NCI-H146 treated with DMSO at 0.1 percent for 48 hours (cell line): Measurements from ENCODE around the gene COL23A1.
"Not testable (repeated sequence)": the region's sequence is repeated elsewhere in the genome, so short reads cannot be mapped to it uniquely, and the experiment has no call there.

Experiments used
- DNase-seq: peaks from one replicate; lab custom pipeline; 2025; ENCODE audit not compliant: unreplicated experiment; lab: John Stamatoyannopoulos, UW

The COL23A1 gene

DNA sequence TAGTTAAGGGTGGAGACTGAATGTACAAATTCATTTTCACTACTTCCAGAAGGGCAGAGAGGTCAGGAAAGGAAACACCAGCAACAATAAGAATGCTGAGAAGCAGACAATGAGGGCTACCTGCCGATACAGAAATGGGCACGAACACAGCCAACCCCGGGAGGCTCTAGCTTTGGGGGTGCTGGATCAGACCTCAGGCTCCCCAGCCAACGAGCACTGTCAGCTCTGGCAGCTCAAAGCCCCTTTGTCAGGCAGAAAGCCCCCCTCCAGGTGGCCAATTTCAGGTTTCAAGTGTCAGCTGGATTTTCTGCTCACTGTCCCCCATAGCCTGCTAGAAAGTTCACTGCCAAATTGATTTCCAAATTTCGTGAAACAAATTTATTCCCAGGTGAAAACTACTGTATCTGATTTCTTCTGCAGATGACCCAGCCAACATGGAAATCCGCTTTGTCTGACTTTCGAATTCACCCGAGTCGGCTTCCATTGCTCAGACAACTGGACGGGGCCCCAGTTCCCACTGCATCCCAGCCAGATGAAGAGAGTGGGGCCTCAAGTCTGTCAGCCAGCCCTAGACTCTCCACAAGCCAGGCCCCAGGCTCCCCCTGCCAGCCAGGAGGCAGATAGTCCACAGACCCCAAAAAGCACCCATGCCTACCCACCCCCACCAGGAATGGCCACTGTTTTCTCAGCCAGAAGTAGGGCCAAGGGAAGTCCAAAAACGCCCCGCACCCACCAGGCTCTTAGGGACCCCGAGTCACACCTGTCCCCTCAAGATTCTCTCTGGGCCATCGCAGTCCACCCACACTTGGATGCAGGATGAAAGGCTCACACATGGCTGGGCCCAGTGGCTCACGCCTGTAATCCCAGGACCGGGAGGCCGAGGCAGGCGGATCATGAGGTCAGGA is 261.1 kb downstream of the COL23A1 start:
- no peak for DNase-seq

DNA sequence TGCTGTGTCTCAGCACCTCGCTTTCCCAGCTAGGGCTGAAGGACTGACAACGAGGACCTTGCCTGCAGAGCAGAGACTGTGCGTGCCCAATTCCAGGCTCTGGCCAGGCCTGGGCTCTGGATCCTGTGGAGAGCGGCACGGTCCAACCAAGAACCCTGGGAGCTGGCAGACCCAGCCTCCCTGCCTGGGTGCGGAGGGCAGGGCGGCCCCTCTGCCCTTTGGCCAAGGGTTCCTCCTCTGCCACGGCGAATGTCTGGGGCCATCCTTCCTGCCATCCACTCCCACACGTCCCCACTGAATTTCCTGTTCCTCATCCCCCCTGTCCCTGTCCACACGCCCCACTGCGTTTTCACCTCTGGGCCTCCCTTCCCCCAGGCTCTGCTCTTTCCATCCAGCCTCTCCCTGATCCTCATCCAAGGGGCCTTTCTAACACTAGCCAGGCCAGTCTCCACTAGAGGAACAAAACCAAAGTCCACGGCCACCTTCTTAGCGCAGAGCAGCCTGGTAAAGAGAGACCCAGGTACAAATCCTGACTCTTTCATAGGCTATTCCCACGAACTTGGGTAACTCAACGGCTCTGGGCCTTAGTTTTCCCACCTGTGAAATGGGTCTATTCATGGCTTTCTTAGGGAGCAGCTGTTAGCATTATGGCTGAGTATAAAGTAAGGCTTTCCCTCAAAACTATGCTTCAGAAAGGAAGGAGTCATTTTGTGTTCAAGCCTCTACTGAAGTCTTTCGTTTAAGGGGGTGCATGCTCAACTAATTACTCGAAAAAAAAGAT is 262.1 kb downstream of the COL23A1 start:
- no peak for DNase-seq

DNA sequence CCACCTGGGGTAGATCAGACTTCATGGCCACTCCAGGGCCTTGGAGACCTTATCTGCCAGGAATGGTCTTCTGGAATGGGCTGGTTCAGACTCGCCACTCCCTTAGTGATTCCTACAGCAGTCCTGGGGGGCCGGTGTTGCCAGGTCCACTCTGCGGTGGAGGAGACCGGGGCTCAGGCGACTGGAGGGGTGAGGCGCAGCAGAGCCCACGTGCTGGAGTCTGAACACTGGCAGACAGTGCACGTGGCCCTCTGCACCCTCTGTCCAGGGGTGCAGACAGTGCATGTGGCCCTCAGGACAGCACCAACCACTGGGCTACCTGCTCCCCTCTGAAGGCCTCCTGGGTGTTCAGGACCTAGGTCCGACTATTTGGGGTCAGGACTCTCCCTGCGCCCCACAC is 262.7 kb downstream of the COL23A1 start:
- no peak for DNase-seq

DNA sequence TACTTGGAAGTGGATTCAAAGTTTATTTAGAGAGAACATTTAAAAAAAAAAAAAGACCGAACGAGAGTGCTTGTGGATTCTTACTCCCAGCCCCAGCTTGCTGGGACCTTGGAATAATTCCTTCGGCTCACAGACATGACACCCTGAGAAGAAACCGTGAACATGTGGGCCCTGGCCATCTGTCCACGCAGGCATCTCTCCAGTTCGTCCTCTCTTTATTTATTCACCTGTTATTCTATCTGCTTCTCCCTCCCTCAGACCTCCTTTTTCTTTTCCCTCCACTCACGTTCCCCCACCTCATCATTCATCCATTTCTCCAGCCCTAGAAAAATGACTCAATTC is 263.8 kb downstream of the COL23A1 start:
- DNase-seq: no peak

DNA sequence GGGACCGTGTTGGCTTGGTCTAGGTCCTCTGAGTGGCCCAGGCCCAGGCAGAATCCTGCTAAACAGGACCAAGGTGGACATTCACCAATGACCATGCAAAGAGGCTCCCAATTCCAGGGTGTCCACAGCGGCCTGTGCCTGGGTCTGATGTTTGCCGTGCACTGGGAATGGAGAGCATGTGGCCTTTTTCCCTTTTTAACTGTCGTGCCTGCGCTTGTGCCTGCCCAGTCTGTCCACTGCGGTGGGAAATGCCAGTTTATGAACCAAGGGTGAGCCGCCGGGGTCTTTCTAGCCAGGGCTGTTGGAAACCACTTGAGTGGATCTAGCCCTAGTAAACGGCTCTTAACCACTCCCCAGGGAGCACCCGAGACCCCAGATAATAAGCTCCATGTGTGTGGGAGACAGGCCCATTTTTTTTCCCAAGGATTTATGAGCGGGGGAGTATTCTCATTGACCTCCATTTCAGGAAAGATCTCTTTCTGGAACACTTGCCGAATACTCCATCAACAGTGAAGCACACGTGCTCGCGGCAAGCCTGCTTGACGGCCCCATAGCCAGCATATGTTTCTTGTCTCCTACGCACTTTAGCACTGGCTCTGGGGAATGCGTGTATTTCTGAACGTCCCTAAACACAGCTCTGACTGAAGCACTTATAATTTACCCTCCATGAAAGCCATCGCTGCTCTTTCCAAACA is 264.4 kb downstream of the COL23A1 start:
- DNase-seq: no peak

DNA sequence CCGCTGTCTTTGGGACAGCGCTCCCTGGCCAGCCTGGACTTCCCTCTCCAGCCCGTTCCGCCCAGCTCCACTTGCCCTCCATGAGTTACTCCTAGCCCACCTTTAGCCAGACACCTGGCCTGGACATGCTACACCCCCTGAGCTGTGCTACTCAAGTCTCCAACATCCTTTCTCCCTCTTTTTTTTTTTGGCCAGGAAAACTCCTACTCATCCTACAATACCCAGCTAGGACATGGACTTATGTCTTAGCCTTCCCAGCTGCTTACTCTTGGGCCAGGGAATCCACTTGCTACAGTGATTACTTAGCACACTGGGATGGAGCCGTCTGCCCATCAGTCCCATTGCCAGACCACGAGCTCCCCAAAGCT is 264.9 kb downstream of the COL23A1 start:
- no peak for DNase-seq

DNA sequence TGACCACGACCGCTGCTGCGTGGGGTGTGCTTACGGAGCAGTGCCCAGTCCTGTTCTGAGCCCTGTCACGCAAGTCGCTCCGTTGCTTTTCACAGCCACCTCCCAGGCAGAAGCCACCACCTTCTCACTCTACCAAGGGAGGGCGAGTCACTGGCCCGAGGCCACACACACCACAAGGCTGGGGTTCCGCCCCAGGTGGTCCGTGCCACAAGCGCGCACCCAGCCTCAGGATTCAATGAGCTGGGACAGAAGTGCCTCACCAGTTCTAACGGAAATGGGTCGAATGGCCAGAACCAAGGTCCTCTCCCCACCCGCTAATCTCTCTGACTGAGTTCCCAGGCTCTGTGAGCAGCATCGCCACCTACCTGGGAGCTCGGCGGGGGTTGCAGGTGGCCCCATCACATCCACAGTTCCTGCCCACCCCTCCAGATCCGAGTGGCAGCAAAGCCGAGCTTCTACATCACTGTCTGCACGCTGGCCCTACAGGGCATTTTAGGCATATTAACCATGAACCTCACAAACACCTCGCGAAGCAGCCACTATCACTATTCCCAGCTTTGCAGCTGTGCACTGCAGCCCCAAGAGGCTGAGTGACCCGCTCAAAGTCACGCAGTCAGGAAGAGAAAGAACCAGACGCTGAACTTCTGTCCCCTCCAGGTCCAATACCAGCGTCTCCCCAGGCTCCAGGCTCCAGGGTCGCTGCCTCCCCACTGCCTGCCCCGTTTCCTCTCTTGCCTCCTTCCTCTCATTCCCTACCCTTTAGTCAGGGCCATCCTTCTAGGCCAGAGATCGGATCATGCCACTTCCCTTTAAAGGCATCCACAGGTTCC is 265.5 kb downstream of the COL23A1 start:
- no peak for DNase-seq

DNA sequence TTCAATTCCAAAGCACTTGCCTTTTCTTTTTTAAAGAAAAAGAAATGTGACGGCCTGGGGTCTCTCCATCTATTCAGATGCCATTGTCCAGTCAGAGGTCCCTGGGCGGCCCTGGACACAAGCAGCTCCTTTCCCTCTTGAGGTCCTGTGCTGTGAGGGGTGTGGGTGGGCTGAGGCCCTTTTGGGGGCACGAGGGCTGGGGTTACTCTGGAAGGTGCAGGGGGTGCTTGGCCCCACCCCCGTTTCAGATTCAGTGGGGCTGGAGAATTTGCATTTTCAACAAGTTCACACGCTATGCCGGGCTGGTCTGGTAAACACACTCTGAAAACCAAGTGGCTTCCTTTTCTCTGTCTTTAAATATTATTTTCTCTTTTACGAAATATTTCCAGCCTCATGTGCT is 266.2 kb downstream of the COL23A1 start:
- no peak for DNase-seq

DNA sequence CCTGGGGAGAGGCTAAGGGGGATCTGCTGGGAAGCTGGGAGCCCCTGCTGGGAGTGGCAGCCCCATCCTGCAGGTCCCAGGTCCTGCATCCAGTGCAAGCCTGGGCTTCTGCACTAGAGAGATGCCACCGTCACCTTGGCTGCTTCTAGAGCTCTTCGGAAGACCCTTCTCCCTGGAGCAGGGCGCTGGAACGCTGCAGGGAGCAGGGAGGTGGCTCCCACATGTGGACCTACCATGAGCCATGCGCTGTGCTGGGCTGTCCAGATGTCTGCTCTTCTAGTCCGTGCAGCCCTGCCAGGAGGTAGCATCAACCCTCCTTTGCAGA is 266.7 kb downstream of the COL23A1 start:
- DNase-seq: no peak

DNA sequence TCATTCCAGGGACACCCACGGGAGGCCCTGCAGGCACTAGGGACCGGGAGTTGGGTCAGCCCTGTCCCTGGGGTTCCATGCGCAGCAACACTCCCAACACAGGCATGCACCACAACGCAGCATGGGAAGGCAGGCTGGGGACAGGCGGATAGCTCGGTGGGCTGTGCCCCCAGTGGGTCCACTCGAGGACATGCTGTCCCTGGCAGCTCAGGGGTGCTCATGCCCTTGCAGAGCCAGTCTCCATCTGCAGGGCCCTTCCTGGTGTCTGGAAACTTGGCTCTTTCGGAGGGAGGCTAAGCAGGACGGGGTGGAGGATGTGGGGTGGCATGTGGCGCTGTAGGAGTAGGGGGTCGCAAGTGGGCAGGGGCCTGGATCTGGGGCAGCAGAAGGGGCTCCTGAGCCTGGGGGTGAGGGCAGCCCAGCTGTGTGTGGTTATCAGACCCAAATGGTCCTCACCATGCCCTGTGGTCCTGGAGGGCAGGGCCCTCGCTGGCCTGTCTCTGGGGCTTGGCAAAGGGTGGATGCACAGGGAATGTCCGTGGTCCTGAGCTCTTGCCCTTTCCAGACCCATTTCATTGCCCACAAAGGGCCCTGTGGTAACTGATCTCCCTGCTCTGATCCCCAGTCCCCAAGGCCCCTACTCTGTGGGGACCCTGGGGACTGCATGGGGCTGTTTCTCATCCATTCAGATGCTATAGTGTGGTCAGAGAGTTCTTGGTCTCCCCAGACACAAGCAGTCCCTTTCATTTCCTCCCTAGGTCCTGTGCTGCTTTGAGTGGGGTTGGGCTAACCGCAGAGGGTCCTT is 267.3 kb downstream of the COL23A1 start:
- no peak for DNase-seq

DNA sequence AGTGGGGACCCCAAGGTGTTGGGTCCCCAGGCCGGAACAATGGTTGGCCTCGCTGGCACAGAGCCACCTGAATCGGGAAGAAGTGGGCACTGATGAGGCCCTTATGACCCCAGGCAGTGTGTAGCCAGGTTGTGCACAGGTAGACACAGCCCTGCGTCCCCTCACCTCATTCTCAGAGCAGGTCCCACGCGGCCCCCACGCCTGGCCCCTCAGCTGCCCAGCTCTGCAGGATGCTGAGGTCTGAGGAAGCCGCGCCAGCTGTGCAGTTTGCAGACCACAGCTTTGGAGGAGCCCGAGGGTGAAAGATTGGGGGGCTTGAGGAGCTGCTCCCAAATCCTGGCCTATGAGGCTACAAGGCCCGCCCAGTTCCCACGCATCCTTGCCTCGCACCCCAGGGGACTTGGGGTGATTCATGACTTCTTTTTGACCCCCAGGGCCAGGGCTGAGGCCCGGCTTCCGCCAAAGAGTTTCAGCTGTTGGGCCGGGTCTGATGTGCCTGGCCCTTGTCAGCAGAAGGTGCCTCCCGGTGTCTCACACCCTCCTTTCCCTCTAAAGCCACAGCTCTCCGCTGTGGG is 269.8 kb downstream of the COL23A1 start:
- no peak for DNase-seq

DNA sequence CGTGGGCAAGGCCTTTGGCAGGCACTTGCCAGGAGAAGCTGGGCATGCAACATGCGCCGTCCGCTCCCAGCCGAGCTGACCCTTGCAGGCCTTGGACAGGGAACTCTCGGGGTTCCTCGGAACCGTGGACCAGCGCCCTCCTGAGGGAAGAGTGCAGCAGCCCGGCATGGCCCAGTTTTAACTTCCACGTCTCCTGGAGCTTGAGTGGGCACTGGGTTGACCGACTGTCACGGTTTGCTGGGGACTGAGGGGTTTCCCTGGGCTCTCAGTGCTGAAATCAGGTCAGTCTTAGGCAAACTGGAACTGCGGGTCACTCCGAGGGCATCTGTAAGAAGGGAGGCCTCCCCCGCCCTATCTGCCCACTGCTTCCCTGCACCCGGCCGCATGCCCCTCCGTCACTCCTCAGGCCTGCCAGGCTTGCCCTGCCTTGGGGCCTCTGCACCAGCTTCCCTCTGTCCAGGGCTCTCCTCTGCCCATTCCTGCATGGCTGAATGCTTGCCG is 270.6 kb downstream of the COL23A1 start:
- no peak for DNase-seq

DNA sequence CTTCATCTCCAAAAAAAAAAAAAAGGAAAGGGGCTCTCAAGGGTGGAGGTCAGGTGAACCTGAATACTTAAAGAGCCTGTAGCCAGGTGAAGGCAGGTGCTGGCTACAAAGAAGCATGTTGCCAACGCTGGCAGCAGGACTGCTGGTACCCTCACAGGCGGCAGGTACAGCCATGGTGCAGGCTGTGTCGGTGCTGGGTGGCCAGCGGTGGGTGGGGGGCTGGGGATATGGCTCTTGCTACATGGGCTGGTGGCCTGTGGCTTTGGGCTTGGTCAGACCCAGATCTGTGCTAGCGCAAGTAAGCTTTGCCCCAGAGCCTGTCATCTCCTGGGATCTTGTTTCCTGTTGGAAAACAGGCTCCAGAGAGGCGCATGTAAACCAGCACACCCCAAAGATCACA is 271.3 kb downstream of the COL23A1 start:
- DNase-seq: no peak

DNA sequence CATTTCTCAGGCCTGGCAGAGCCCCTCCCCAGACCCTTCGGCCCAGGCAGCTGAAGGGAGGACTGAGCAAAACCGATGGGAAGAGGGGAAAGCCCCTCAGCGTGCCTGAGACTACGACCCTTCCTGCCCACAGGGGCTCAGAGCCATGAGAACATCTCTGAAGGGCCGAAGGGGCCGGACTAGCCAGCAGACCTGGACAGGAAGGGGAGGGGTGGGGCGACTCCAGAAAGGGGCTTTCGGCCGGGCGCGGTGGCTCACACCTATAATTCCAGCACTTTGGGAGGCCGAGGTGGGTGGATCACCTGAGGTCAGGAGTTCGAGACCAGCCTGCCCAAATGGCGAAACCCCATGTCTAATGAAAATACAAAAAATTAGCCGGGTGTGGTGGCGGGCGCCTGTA is 271.8 kb downstream of the COL23A1 start:
- no peak for DNase-seq

DNA sequence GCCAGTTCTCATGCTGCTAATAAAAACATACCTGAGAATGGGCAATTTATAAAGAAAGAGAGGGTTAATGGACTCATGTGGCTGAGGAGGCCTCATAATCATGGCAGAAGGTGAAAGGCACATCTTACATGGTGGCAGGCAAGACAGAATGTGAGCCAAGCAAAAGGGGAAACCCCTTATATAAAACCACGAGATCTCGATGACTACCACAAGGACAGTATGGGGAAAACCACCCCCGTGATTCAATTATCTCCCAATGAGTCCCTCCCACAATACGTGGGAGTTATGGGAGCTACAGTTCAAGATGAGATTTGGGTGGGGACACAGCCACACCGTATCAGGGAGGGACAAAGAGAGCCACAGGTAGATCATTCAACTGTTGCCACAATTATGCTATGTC is 272.5 kb downstream of the COL23A1 start:
- DNase-seq: not testable (repeated sequence)

DNA sequence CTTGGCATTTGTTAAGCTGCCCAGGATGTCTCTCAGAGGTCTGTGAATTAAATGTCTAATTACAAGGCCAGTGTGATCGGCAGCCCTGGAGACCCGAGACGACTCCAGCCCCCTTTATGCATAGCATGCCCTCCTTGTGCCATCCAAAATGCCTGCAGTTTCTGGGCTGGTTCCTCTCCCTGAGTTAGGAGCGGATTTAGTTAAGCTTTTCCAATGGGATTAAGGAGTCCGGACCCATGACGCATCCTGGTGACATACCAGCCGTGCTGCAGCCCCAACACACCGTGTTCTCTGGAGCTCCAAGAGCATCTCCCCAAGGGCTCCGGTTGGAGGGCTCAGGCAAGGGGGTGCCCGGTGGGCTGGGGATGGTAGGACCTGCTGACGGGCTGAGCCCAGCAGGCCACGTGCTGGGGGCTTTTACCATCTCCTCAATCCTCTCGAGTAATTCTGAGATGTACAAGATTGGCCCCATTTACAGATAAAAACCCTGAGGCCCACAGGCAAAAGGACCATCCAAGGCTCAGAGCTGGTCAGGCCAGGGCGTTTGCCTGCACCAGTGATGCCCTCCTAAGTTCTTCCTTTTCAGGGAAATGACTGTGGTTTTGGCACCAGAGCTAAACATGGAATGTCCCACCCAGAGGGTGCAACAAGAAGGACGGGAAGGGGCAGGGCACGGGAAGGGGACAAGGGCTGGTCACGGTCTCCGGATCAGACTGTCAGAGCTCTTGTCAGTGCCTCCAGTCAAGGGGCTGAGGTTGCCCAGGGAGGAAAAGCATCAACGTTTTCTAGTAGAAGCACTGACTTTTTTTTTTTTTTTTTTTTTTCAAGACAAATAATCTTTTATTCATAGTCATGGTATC is 275.0 kb downstream of the COL23A1 start:
- no peak for DNase-seq

DNA sequence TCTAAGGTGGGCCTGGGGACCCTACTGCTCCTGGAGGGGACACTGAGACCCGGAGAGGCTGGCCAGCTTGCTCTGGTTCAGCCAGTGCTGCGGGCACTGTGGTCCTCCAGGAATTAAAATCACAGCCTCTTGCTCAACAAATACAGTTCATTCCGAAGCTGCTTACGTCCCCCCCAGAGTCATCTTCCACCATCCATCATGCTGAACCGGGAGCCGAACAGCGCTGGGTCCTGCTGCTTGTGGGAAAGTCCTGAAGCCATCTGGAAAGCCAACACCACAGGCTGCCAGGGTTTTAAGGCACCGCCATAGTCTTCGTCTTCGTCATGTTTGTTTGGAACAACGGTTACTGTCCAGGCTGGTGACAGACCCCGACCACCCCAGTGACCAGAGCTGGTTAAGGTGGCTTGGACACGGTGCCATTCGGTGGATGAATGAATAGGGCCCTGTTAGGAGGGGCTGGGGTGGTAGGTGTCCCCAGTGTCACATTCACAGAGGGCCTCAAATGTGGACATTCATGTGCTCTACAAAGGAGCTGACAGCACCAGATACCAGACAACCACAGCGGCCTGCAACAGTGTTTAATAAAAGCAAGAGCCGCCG is 276.0 kb downstream of the COL23A1 start:
- no peak for DNase-seq

DNA sequence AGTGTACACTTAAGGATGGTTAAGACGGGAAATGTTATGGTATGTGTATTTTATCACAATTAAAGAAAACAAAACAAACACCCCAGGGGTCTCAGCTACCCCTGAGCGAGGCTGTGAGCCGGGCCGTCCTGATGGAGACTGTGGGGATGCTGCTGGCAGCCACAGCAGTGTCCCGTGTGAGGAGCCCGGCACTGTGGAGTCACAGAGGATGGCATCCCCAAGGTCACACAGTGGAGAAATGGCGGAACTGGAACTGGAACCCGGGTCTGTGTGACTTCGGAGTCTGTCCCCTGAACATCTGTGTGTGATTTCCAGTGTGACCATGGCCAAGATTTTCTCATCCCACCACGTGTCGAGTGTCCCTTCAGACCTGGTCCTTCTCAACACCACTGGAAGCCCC is 276.9 kb downstream of the COL23A1 start:
- no peak for DNase-seq
